ENCODE results near the gene SRPRB. TPM values are rescaled to one million over a fixed set of nuclear protein-coding genes. Genes with fewer than 3 reads are reported as not detected.

Gene SRPRB
- total and polyA plus RNA-seq, 2 experiments from 2014 or later: 29.2 to 40.9 TPM

GRCh38 chr3:133763797-133764683 lies 41.6 kb upstream of the SRPRB start:
- Histone ChIP-seq H3K27me3 (peaks cover 13% of the 10 kb centered on the region), H3K4me3 (no peak overlapping the region), H3K4me1 (ENCODE audit: low read depth) (peaks cover 4% of the 10 kb centered on the region), H3K27ac (no peak overlapping the region), H3K9me3 (ENCODE audit: low read depth) (no peaks in the 10 kb centered on the region), H3K36me3 (no peaks in the 10 kb centered on the region)
- peak; percentile 8 to 49 for DNase-seq (ENCODE audit: low read depth in 1 of 2, low spot score in 1 of 2)
- TF ChIP-seq CTCF (IDR thresholded peaks at IDR 0.05; ENCODE audit: low read depth, low read length): no peak

- TF ChIP-seq CTCF (IDR thresholded peaks at IDR 0.05; ENCODE audit: low read depth, low read length): no peak
- no peak for DNase-seq (ENCODE audit: low read depth in 1 of 2, low spot score in 1 of 2)
- Histone ChIP-seq H3K36me3 (no peaks in the 10 kb centered on the region), H3K4me1 (ENCODE audit: low read depth) (peaks cover 4% of the 10 kb centered on the region), H3K9me3 (ENCODE audit: low read depth) (no peaks in the 10 kb centered on the region), H3K27ac (no peak overlapping the region), H3K27me3 (peaks cover 13% of the 10 kb centered on the region), H3K4me3 (no peak overlapping the region)
Measured at GRCh38 chr3:133765256-133765655, 40.4 kb upstream of the SRPRB start.

GRCh38 chr3:133767607-133768006 lies 38.0 kb upstream of the SRPRB start:
- H3K27me3 ChIP-seq: peaks cover 6% of the 10 kb centered on the region
- no peak for DNase-seq (ENCODE audit: low read depth in 1 of 2, low spot score in 1 of 2)
- no peak overlapping the region for H3K27ac ChIP-seq
- no peaks in the 10 kb centered on the region for H3K36me3 ChIP-seq
- H3K4me1 ChIP-seq (ENCODE audit: low read depth): peaks cover 4% of the 10 kb centered on the region
- H3K9me3 ChIP-seq (ENCODE audit: low read depth): no peaks in the 10 kb centered on the region
- no peak overlapping the region for H3K4me3 ChIP-seq
- no peak for TF ChIP-seq CTCF (IDR thresholded peaks at IDR 0.05; ENCODE audit: low read depth, low read length)

GRCh38 chr3:133769536-133769935 lies 36.1 kb upstream of the SRPRB start:
- no peak for DNase-seq (ENCODE audit: low read depth in 1 of 2, low spot score in 1 of 2)
- TF ChIP-seq CTCF (IDR thresholded peaks at IDR 0.05; ENCODE audit: low read depth, low read length): no peak
- peaks cover 2% of the 10 kb centered on the region for H3K4me1 ChIP-seq (ENCODE audit: low read depth)
- no peak overlapping the region for H3K27ac ChIP-seq
- H3K9me3 ChIP-seq (ENCODE audit: low read depth): no peaks in the 10 kb centered on the region
- no peaks in the 10 kb centered on the region for H3K36me3 ChIP-seq
- H3K27me3 ChIP-seq: no peaks in the 10 kb centered on the region
- no peak overlapping the region for H3K4me3 ChIP-seq

- Histone ChIP-seq H3K9me3 (ENCODE audit: low read depth) (no peaks in the 10 kb centered on the region), H3K27ac (no peak overlapping the region), H3K4me1 (ENCODE audit: low read depth) (no peaks in the 10 kb centered on the region), H3K27me3 (no peaks in the 10 kb centered on the region), H3K36me3 (no peaks in the 10 kb centered on the region), H3K4me3 (no peak overlapping the region)
- TF ChIP-seq CTCF (IDR thresholded peaks at IDR 0.05; ENCODE audit: low read depth, low read length): no peak
- no peak for DNase-seq (ENCODE audit: low read depth in 1 of 2, low spot score in 1 of 2)
Measured at GRCh38 chr3:133773732-133774131, 31.9 kb upstream of the SRPRB start.

All from cardiac muscle cell (in vitro differentiated cells and primary cell).